ENCODE measurements around the gene MRPS25. TPM values are rescaled to one million over a fixed set of nuclear protein-coding genes. Genes with fewer than 3 reads are reported as not detected.

Gene MRPS25
- polyA plus RNA-seq, 2 of the 4 experiments (the other 2 are of a cell fraction) = 42.0 to 78.4 TPM

- no peaks in the 10 kb centered on the region for H3K9me3 ChIP-seq
- FAIRE-seq = no peak
- no peak overlapping the region for H3K4me3 ChIP-seq
- 55% methylated on average over 4 of the region's 4 CpGs for WGBS (ENCODE audit: missing lambda C conversion rate)
- ChIA-PET CTCF (interaction anchor here (0.6 to 7.5 kb wide), 49 partner anchors 8 to 1146 kb away, joined by 3 to 118 read pairs (median 4); partner anchors contain the start of genes CAPN7 and RBSN), POLR2A (no interaction called here)
- H3K4me2 ChIP-seq = no peak overlapping the region
- no peak for ATAC-seq
- no peak for TF ChIP-seq HOXA7 (CRISPR knock-in tag; IDR thresholded peaks at IDR 0.05)
- no peak for TF ChIP-seq EHMT2 (IDR thresholded peaks at IDR 0.05; ENCODE audit: low read depth)
- TF ChIP-seq, protein P1, sequence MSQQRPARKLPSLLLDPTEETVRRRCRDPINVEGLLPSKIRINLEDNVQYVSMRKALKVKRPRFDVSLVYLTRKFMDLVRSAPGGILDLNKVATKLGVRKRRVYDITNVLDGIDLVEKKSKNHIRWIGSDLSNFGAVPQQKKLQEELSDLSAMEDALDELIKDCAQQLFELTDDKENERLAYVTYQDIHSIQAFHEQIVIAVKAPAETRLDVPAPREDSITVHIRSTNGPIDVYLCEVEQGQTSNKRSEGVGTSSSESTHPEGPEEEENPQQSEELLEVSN (IDR thresholded peaks at IDR 0.05; ENCODE audit: borderline replicate concordance, low read depth) = no peak
- no peak for TF ChIP-seq CBX8 (IDR thresholded peaks at IDR 0.05)
- TF ChIP-seq, protein P2, sequence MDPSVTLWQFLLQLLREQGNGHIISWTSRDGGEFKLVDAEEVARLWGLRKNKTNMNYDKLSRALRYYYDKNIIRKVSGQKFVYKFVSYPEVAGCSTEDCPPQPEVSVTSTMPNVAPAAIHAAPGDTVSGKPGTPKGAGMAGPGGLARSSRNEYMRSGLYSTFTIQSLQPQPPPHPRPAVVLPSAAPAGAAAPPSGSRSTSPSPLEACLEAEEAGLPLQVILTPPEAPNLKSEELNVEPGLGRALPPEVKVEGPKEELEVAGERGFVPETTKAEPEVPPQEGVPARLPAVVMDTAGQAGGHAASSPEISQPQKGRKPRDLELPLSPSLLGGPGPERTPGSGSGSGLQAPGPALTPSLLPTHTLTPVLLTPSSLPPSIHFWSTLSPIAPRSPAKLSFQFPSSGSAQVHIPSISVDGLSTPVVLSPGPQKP (IDR thresholded peaks at IDR 0.05; ENCODE audit: low read depth, low read length) = no peak
- TF ChIP-seq KDM5A (IDR thresholded peaks at IDR 0.05) = no peak
- TF ChIP-seq ZC3H11A (IDR thresholded peaks at IDR 0.05) = no peak
- TF ChIP-seq CBX2 (IDR thresholded peaks at IDR 0.05; ENCODE audit: borderline replicate concordance, low read depth) = no peak
- TF ChIP-seq, protein P3, sequence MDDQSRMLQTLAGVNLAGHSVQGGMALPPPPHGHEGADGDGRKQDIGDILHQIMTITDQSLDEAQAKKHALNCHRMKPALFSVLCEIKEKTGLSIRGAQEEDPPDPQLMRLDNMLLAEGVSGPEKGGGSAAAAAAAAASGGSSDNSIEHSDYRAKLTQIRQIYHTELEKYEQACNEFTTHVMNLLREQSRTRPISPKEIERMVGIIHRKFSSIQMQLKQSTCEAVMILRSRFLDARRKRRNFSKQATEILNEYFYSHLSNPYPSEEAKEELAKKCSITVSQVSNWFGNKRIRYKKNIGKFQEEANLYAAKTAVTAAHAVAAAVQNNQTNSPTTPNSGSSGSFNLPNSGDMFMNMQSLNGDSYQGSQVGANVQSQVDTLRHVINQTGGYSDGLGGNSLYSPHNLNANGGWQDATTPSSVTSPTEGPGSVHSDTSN (IDR thresholded peaks at IDR 0.05) = no peak
- TF ChIP-seq MYC (IDR thresholded peaks at IDR 0.05; ENCODE audit: borderline replicate concordance, low read length) = no peak
- no peak for TF ChIP-seq POLR2A (IDR thresholded peaks at IDR 0.05; ENCODE audit: low read length)
- no peak for TF ChIP-seq EP300 (IDR thresholded peaks at IDR 0.05)
- TF ChIP-seq, protein P4, sequence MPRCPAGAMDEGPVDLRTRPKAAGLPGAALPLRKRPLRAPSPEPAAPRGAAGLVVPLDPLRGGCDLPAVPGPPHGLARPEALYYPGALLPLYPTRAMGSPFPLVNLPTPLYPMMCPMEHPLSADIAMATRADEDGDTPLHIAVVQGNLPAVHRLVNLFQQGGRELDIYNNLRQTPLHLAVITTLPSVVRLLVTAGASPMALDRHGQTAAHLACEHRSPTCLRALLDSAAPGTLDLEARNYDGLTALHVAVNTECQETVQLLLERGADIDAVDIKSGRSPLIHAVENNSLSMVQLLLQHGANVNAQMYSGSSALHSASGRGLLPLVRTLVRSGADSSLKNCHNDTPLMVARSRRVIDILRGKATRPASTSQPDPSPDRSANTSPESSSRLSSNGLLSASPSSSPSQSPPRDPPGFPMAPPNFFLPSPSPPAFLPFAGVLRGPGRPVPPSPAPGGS (IDR thresholded peaks at IDR 0.05) = no peak
- no peak for TF ChIP-seq MAFK (IDR thresholded peaks at IDR 0.05; ENCODE audit: partially characterized antibody)
- no peak for TF ChIP-seq HOXB13 (CRISPR knock-in tag; IDR thresholded peaks at IDR 0.05; ENCODE audit: low read depth)
- TF ChIP-seq, protein P5, sequence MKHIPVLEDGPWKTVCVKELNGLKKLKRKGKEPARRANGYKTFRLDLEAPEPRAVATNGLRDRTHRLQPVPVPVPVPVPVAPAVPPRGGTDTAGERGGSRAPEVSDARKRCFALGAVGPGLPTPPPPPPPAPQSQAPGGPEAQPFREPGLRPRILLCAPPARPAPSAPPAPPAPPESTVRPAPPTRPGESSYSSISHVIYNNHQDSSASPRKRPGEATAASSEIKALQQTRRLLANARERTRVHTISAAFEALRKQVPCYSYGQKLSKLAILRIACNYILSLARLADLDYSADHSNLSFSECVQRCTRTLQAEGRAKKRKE (CRISPR knock-in tag; IDR thresholded peaks at IDR 0.05; ENCODE audit: low read depth) = no peak
- no peak for TF ChIP-seq CHD4 (IDR thresholded peaks at IDR 0.05; ENCODE audit: borderline replicate concordance)
- TF ChIP-seq EHF (CRISPR knock-in tag; IDR thresholded peaks at IDR 0.05) = no peak
- TF ChIP-seq ZNF302 (CRISPR knock-in tag; IDR thresholded peaks at IDR 0.05) = no peak
- no peaks in the 10 kb centered on the region for H3K4me1 ChIP-seq
- H3K27ac ChIP-seq = no peak overlapping the region
- no peak for DNase-seq (ENCODE audit: low read depth in 1 of 2, low spot score in 1 of 2)
Measured at GRCh38 chr3:15108869-15109268, 43.8 kb upstream of the MRPS25 start.

DNA sequence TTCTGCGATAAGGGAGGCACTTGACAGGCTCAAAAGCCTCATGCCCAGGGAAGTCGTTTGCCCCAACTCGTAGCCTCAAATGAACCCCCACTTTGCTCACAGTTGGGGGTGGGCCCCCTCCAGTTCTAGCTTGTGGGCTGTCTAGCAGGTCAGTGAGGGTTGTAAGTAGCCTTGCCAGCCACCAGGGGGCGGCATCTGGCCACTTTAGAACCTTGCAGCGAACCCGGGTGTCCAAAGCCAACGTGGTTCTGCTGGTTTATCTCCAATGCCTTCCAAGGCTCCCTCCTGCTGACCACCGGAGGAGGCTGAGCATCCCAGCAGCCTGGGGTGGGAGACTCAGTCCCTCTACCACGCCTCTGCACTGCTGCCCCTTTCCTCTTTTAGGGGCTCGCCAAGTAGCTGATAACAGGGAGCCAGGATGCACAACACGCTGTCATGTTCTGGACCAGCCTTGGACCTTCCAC, 43.0 kb upstream of the MRPS25 start:
- FAIRE-seq (no peak), DNase-seq (ENCODE audit: low read depth in 1 of 2, low spot score in 1 of 2) (peak; percentile 83 to 96), ATAC-seq (peak; percentile 92 to 98)
- no peak overlapping the region for H3K4me3 ChIP-seq
- H3K4me1 ChIP-seq = no peaks in the 10 kb centered on the region
- WGBS (ENCODE audit: missing lambda C conversion rate) = 15% methylated on average over 9 of the region's 11 CpGs
- peak; percentile 66 for TF ChIP-seq SMC3 (IDR thresholded peaks at IDR 0.05)
- TF ChIP-seq POLR2A (IDR thresholded peaks at IDR 0.05; ENCODE audit: low read length) = no peak
- no peak for TF ChIP-seq FOSB (CRISPR knock-in tag; IDR thresholded peaks at IDR 0.05)
- no peak for TF ChIP-seq CBX2 (IDR thresholded peaks at IDR 0.05; ENCODE audit: borderline replicate concordance, low read depth)
- TF ChIP-seq RCOR1 (IDR thresholded peaks at IDR 0.05; ENCODE audit: low read depth, low read length) = no peak
- TF ChIP-seq GATA3 (IDR thresholded peaks at IDR 0.05; ENCODE audit: borderline replicate concordance) = no peak
- peak; percentile 84 for TF ChIP-seq RAD21 (conservative IDR thresholded peaks at IDR 0.05 in 1 of 2, IDR thresholded peaks at IDR 0.05 in 1 of 2)
- TF ChIP-seq KDM1A (IDR thresholded peaks at IDR 0.05; ENCODE audit: low read depth) = no peak
- TF ChIP-seq, protein P6, sequence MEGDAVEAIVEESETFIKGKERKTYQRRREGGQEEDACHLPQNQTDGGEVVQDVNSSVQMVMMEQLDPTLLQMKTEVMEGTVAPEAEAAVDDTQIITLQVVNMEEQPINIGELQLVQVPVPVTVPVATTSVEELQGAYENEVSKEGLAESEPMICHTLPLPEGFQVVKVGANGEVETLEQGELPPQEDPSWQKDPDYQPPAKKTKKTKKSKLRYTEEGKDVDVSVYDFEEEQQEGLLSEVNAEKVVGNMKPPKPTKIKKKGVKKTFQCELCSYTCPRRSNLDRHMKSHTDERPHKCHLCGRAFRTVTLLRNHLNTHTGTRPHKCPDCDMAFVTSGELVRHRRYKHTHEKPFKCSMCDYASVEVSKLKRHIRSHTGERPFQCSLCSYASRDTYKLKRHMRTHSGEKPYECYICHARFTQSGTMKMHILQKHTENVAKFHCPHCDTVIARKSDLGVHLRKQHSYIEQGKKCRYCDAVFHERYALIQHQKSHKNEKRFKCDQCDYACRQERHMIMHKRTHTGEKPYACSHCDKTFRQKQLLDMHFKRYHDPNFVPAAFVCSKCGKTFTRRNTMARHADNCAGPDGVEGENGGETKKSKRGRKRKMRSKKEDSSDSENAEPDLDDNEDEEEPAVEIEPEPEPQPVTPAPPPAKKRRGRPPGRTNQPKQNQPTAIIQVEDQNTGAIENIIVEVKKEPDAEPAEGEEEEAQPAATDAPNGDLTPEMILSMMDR (IDR thresholded peaks at IDR 0.05) = peak; percentile 88
- TF ChIP-seq ZSCAN20 (CRISPR knock-in tag; IDR thresholded peaks at IDR 0.05) = no peak
- POLR2A ChIA-PET = no interaction called here
- no peaks in the 10 kb centered on the region for H3K9me3 ChIP-seq
- no peak overlapping the region for H3K27ac ChIP-seq
- H3K4me2 ChIP-seq = peak overlapping the region; percentile 83
- CTCF ChIA-PET = interaction anchor here (0.5 to 7.5 kb wide), 62 partner anchors 7 to 1147 kb away, joined by 3 to 118 read pairs (median 4); partner anchors contain the start of genes CAPN7 and RBSN
